Right atrium auricular region (tissue), 2 donors: ENCODE measurements around the gene ADGRL3. TPM values are rescaled to one million over a fixed set of nuclear protein-coding genes. Genes with fewer than 3 reads are reported as not detected.

ENCODE experiments used
- DNase-seq: peaks from one replicate; pipeline ENCODE4 v3.0.0-alpha.2; 2019; ENCODE audit warnings: low spot score
- H3K27ac ChIP-seq, 2 donors: fragments of 200-600 bp; sonication (generic); 1 replicate in 1 of 2; 2 replicates in 1 of 2; pipeline ENCODE4 v1.5.1; 2016 to 2019
- H3K27me3 ChIP-seq, 2 donors: fragments of 200-600 bp; sonication (generic); one replicate each; pipeline versions ENCODE4 v1.5.1 to v1.6.0; 2017 to 2019
- H3K36me3 ChIP-seq: fragments of 200-600 bp; sonication (generic); one replicate; pipeline ENCODE4 v1.5.1; 2016
- H3K4me1 ChIP-seq, 2 donors: fragments of 200-600 bp; sonication (generic); one replicate each; pipeline versions ENCODE4 v1.5.1 to v1.6.0; 2017 to 2019
- H3K4me3 ChIP-seq, 2 donors: fragments of 200-600 bp; sonication (generic); 1 replicate in 1 of 2; 2 replicates in 1 of 2; pipeline ENCODE4 v1.5.1; 2017 to 2019; ENCODE audit warnings: mild to moderate bottlenecking in 1 of 2, moderate library complexity in 1 of 2
- H3K9me3 ChIP-seq, 2 donors: fragments of 200-600 bp; sonication (generic); one replicate each; pipeline ENCODE4 v1.5.1; 2019
- CTCF ChIP-seq, 2 donors: fragments of 200-600 bp; sonication (generic); IDR thresholded peaks; one replicate each; pipeline ENCODE4 v1.5.1; 2019; ENCODE audit warnings: antibody characterized with exemption in 2 of 2
- total RNA-seq, 2 donors: library from RNA; depleted of rRNA; stranded (reverse); fragments of >200 nt; gene quantifications; one replicate each; pipeline ENCODE4 v1.1.0, GENCODE V29; 2016

The ADGRL3 gene
- total RNA-seq, 2 donors from 2014 or later = 0.86 to 1.9 TPM

DNA sequence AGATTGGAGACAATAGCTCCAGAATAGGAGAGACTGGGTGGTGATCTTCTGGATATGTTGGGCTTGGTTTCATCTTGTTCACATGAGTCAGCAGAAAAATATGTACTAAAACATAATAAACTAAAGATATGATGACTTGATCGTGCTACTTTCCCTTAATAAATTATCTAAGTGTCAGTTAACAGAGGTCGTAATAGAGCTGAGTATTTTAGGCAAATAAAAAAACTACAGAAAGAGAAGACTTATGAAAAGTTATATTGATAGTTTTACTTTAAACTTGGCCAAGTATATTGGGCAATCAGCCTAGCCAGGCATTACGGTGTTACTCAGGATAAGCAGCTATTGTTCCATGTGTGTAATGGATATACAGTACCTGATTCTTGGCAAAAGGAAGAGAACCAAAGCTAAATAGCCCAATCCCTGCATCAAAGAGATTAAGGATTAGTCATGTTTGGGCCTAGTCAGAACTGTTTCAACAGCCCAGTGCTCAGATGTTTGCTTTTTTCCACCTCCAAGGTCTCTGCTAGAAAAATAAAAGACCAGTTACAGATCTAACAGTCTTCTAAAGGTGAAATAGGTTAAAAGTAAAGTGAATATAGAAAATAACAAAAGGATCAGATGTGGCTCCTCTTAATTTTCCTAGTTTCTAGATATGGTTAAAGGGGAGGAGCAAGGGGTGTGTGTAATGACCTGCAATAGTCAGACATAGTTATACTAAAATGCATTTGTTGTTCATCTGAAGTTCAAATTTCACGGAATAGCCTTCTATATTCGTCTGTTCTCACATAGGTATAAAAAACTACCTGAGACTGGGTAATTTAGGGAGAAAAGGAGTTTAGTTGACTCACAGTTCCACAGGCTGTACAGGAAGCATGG, 262.6 kb downstream of the ADGRL3 start:
- no peak for TF ChIP-seq CTCF (IDR thresholded peaks at IDR 0.05)
- H3K4me3 ChIP-seq = no peak overlapping the region
- no peaks in the 10 kb centered on the region for H3K4me1 ChIP-seq

GRCh38 chr4:61468024-61468720, 268.0 kb downstream of the ADGRL3 start:
- H3K27me3 ChIP-seq = no peaks in the 10 kb centered on the region
- H3K36me3 ChIP-seq = no peaks in the 10 kb centered on the region
- no peak for TF ChIP-seq CTCF (IDR thresholded peaks at IDR 0.05)
- H3K9me3 ChIP-seq = no peaks in the 10 kb centered on the region
- DNase-seq = no peak
- H3K27ac ChIP-seq = no peak overlapping the region
- no peaks in the 10 kb centered on the region for H3K4me1 ChIP-seq
- H3K4me3 ChIP-seq = no peak overlapping the region

More for the DNA sequence above, 262.6 kb downstream of the ADGRL3 start:
- H3K9me3 ChIP-seq = no peaks in the 10 kb centered on the region
- no peaks in the 10 kb centered on the region for H3K36me3 ChIP-seq
- DNase-seq = no peak
- H3K27ac ChIP-seq = no peak overlapping the region
- H3K27me3 ChIP-seq = no peaks in the 10 kb centered on the region

GRCh38 chr4:61473306-61473705, 273.2 kb downstream of the ADGRL3 start:
- DNase-seq = no peak
- no peak overlapping the region for H3K27ac ChIP-seq
- no peaks in the 10 kb centered on the region for H3K9me3 ChIP-seq
- H3K36me3 ChIP-seq = no peaks in the 10 kb centered on the region
- H3K27me3 ChIP-seq = no peaks in the 10 kb centered on the region
- H3K4me3 ChIP-seq = no peak overlapping the region
- no peak for TF ChIP-seq CTCF (IDR thresholded peaks at IDR 0.05)
- no peaks in the 10 kb centered on the region for H3K4me1 ChIP-seq

- H3K36me3 ChIP-seq = no peaks in the 10 kb centered on the region
- H3K27me3 ChIP-seq = no peaks in the 10 kb centered on the region
- no peak overlapping the region for H3K4me3 ChIP-seq
- H3K27ac ChIP-seq = no peak overlapping the region
- DNase-seq = no peak
- no peak for TF ChIP-seq CTCF (IDR thresholded peaks at IDR 0.05)
- H3K4me1 ChIP-seq = no peaks in the 10 kb centered on the region
- H3K9me3 ChIP-seq = no peaks in the 10 kb centered on the region
These were observed 278.2 kb downstream of the ADGRL3 start for GRCh38 chr4:61478340-61478739.

DNA sequence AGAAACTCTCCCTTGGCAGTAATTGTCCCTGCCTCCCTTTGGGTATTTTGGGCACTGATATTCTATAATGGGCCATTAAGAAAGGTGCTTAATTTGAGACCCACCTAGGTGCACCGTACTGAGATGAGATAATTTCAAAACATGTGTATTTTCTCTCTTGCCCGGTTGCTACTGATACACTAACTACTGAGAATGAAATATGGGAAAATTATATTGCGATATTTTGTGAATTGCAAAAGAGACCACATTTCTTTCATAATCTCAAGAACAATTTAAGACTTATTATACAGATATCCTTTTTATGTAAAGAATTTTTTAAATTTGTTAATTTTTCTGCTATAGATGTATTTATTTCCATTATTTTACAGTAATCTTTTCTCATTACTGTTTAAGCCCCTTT, 284.9 kb downstream of the ADGRL3 start:
- DNase-seq = no peak
- no peaks in the 10 kb centered on the region for H3K4me1 ChIP-seq
- no peak for TF ChIP-seq CTCF (IDR thresholded peaks at IDR 0.05)

More for the DNA sequence above, 284.9 kb downstream of the ADGRL3 start:
- H3K4me3 ChIP-seq = no peak overlapping the region
- no peaks in the 10 kb centered on the region for H3K36me3 ChIP-seq
- no peak overlapping the region for H3K27ac ChIP-seq
- no peaks in the 10 kb centered on the region for H3K27me3 ChIP-seq
- H3K9me3 ChIP-seq = no peaks in the 10 kb centered on the region
